HepG2 (cell line): ENCODE results near the gene ETV2. TPM values are rescaled to one million over a fixed set of nuclear protein-coding genes. Genes with fewer than 3 reads are reported as not detected.
"Not testable (repeated sequence)": the region's sequence is repeated elsewhere in the genome, so short reads cannot be mapped to it uniquely, and the experiment has no call there.

ENCODE experiments used
- ATAC-seq: fragments of 200-7000 bp; cut with Tn5 transposase; 3 replicates; pipeline ENCODE4 v1.9.1; 2020; ENCODE audit warnings: mild to moderate bottlenecking, moderate library complexity
- BruUV-seq: library from RNA; stranded (reverse); fragments of 400-500 nt; replicated peaks from 2 replicates; lab custom pipeline; 2021; lab: Mats Ljungman, UMichigan
- CTCF ChIA-PET: fragments of 300-600 bp; formaldehyde crosslinking; extraction: SDS; loops from one replicate; lab custom pipeline; 2021; ENCODE audit warnings: low total read pairs, inconsistent platforms, low intra/inter-chr PET ratio; lab: Yijun Ruan, JAX
- POLR2A ChIA-PET: fragments of 350-600 bp; sonication (Branson Sonifier 250); formaldehyde crosslinking; loops from one replicate; lab custom pipeline; 2020; ENCODE audit warnings: antibody characterized with exemption, inconsistent platforms; lab: Yijun Ruan, JAX
- DNase-seq: peaks from one replicate; pipeline ENCODE4 v3.0.0-alpha.2; 2015; ENCODE audit warnings: low spot score
- FAIRE-seq: peaks from 3 replicates; lab custom pipeline; 2011; peaks lifted over from hg19 to GRCh38; lab: Jason Lieb, UNC
- H2AFZ ChIP-seq: one replicate; pipeline ENCODE4 v1.6.1; 2011; ENCODE audit warnings: low read length, inconsistent platforms
- H3K27ac ChIP-seq: fragments of 300-600 bp; 3 replicates; pipeline ENCODE4 v1.8.0; 2011; ENCODE audit warnings: mixed run types, mild to moderate bottlenecking, mixed read lengths, low read length, inconsistent platforms; ENCODE audit not compliant: insufficient read depth; ENCODE audit errors: extremely low read length
- H3K27me3 ChIP-seq, 2 experiments: fragments of 200-600 bp in 1 of 2; 2 replicates in 1 of 2; 3 replicates in 1 of 2; pipeline versions ENCODE4 v1.6.0 to v1.8.0; 2011; ENCODE audit warnings: low read length in 2 of 2, mild to moderate bottlenecking in 2 of 2, moderate library complexity in 2 of 2, inconsistent platforms in 1 of 2; ENCODE audit not compliant: insufficient read depth in 2 of 2, control insufficient read depth in 1 of 2
- H3K36me3 ChIP-seq, 2 experiments: fragments of 200-600 bp in 1 of 2; replicated peaks in 1 of 2; 2 replicates in 1 of 2; 3 replicates in 1 of 2; pipeline versions ENCODE4 v1.5.1 to v1.8.0; 2011; ENCODE audit warnings: low read length in 2 of 2, inconsistent platforms in 1 of 2; ENCODE audit not compliant: insufficient read depth in 2 of 2, control insufficient read depth in 1 of 2
- H3K4me1 ChIP-seq: 2 replicates; pipeline ENCODE4 v1.5.1; 2012; ENCODE audit warnings: low read length, inconsistent platforms; ENCODE audit not compliant: insufficient read depth
- H3K4me2 ChIP-seq: 2 replicates; pipeline ENCODE4 v1.6.0; 2011; ENCODE audit warnings: low read depth, low read length, inconsistent platforms
- H3K4me3 ChIP-seq, 3 experiments: fragments of 200-600 bp in 1 of 3; sonication (generic), shearing (Covaris generic) in 1 of 3; replicated peaks in 1 of 3; 2 replicates each; pipeline ENCODE4 v1.5.1; 2011 to 2016; ENCODE audit warnings: low read length in 3 of 3, inconsistent platforms in 2 of 3, low read depth in 2 of 3, mild to moderate bottlenecking in 2 of 3, control low read depth in 1 of 3, mixed read lengths in 1 of 3; ENCODE audit not compliant: insufficient read depth in 1 of 3
- H3K79me2 ChIP-seq: one replicate; pipeline ENCODE4 v1.6.1; 2011; ENCODE audit warnings: low read length, inconsistent platforms; ENCODE audit not compliant: insufficient read depth
- H3K9ac ChIP-seq: 2 replicates; pipeline ENCODE4 v1.6.0; 2011; ENCODE audit warnings: mild to moderate bottlenecking, low read depth, low read length, inconsistent platforms; ENCODE audit not compliant: insufficient read depth
- H3K9me3 ChIP-seq: 2 replicates; pipeline ENCODE4 v1.5.1; 2012; ENCODE audit warnings: mild to moderate bottlenecking, low read length
- H4K20me1 ChIP-seq: 2 replicates; pipeline ENCODE4 v1.6.0; 2011; ENCODE audit warnings: inconsistent platforms, mild to moderate bottlenecking, low read length, moderate library complexity; ENCODE audit not compliant: insufficient read depth
- AGO2 ChIP-seq: fragments of 200-400 bp; formaldehyde crosslinking; optimal IDR thresholded peaks from 2 replicates; pipeline ENCODE3; 2017; ENCODE audit warnings: mild to moderate bottlenecking, low read depth, low read length, moderate library complexity
- ELF1 ChIP-seq: sonication (generic); formaldehyde crosslinking; IDR thresholded peaks from 2 replicates; pipeline ENCODE4 v1.4.0; 2020; ENCODE audit warnings: missing genetic modification reagents
- EP300 ChIP-seq, 3 experiments: sonication (generic) in 1 of 3; formaldehyde crosslinking in 1 of 3; IDR thresholded peaks; 2 replicates each; pipeline versions ENCODE4 v1.5.1 to v1.6.1; 2011 to 2020; ENCODE audit warnings: low read depth in 2 of 3, low read length in 2 of 3, borderline replicate concordance in 1 of 3, improper control_type of control experiment in 1 of 3, mild to moderate bottlenecking in 1 of 3, missing genetic modification reagents in 1 of 3, moderate library complexity in 1 of 3
- FOXK1 ChIP-seq: sonication (generic); formaldehyde crosslinking; IDR thresholded peaks from 2 replicates; pipeline ENCODE4 v1.4.0; 2020; ENCODE audit warnings: low read depth, missing genetic modification reagents, borderline replicate concordance
- GATAD2A ChIP-seq: IDR thresholded peaks from 2 replicates; pipeline ENCODE4 v1.6.1; 2016
- IKZF4 ChIP-seq: sonication (generic); formaldehyde crosslinking; IDR thresholded peaks from 2 replicates; pipeline ENCODE4 v1.5.1; 2020; ENCODE audit warnings: borderline replicate concordance, mild to moderate bottlenecking, low read depth, missing genetic modification reagents; ENCODE audit errors: not compliant biosample characterization
- NBN ChIP-seq: fragments of 450-650 bp; conservative IDR thresholded peaks from 2 replicates; pipeline ENCODE4 v1.6.1; 2017
- NFE2 ChIP-seq: sonication (generic); formaldehyde crosslinking; IDR thresholded peaks from 2 replicates; pipeline ENCODE4 v1.4.0; 2020; ENCODE audit warnings: missing genetic modification reagents
- PBX2 ChIP-seq: IDR thresholded peaks from 2 replicates; pipeline ENCODE4 v1.6.1; 2016; ENCODE audit warnings: control low read depth
- SMYD3 ChIP-seq: sonication (generic); formaldehyde crosslinking; IDR thresholded peaks from 2 replicates; pipeline ENCODE4 v1.8.1; 2023; ENCODE audit warnings: mild to moderate bottlenecking, missing genetic modification reagents
- SSRP1 ChIP-seq: IDR thresholded peaks from 2 replicates; pipeline ENCODE4 v1.6.1; 2016; ENCODE audit warnings: control low read depth
- TMF1 ChIP-seq: sonication (generic); formaldehyde crosslinking; IDR thresholded peaks from 2 replicates; pipeline ENCODE4 v1.8.1; 2022; ENCODE audit warnings: low read depth, missing genetic modification reagents
- ZKSCAN8 ChIP-seq: IDR thresholded peaks from 2 replicates; pipeline ENCODE4 v1.6.1; 2016; ENCODE audit warnings: borderline replicate concordance, missing genetic modification reagents, missing compliant biosample characterization
- ZNF121 ChIP-seq: sonication (generic); formaldehyde crosslinking; IDR thresholded peaks from 2 replicates; pipeline ENCODE4 v1.5.0; 2020; ENCODE audit warnings: mild to moderate bottlenecking, missing genetic modification reagents
- ZNF292 ChIP-seq: sonication (generic); formaldehyde crosslinking; IDR thresholded peaks from 2 replicates; pipeline ENCODE4 v1.8.1; 2022; ENCODE audit warnings: mild to moderate bottlenecking, low read depth, missing genetic modification reagents, borderline replicate concordance
- ZNF558 ChIP-seq: sonication (generic); formaldehyde crosslinking; IDR thresholded peaks from 2 replicates; pipeline ENCODE4 v1.9.0; 2022; ENCODE audit warnings: mild to moderate bottlenecking, missing genetic modification reagents, borderline replicate concordance
- ZNF772 ChIP-seq: sonication (generic); formaldehyde crosslinking; IDR thresholded peaks from 2 replicates; pipeline ENCODE4 v1.5.0; 2020; ENCODE audit warnings: mild to moderate bottlenecking, missing genetic modification reagents
- ZNF781 ChIP-seq: sonication (generic); formaldehyde crosslinking; IDR thresholded peaks from 2 replicates; pipeline ENCODE4 v1.5.1; 2020; ENCODE audit warnings: borderline replicate concordance, mild to moderate bottlenecking, missing genetic modification reagents; ENCODE audit errors: not compliant biosample characterization
- ZNF850 ChIP-seq: sonication (generic); formaldehyde crosslinking; conservative IDR thresholded peaks from 2 replicates; pipeline ENCODE4 v1.9.0; 2021; ENCODE audit warnings: mild to moderate bottlenecking, missing genetic modification reagents
- WGBS: methylation state at CpG from one replicate; pipeline ENCODE4 v1.1.6; 2017; ENCODE audit warnings: low lambda C conversion rate; 5-methylcytosine and 5-hydroxymethylcytosine counted together
- in situ Hi-C: cut with HindIII; loops from 2 replicates; pipeline ENCODE4 v1.10.0; 2017; ENCODE audit warnings: low pct_unique_long_range_greater_than_20kb; ENCODE audit not compliant: extremely low pct_ligation_motif_present
- intact Hi-C: fragments of 100-400 bp; cut with micrococcal nuclease; formaldehyde crosslinking; loops from one replicate; pipeline ENCODE4 v1.10.0; 2022; ENCODE audit not compliant: unreplicated experiment
- polyA plus RNA-seq, 8 experiments: library from polyadenylated mRNA; depleted of rRNA in 3 of 8; stranded (reverse) in 7 of 8; unstranded in 1 of 8; fragments of >200 nt; fragmentation: Illumina TruSeq in 4 of 8; extraction: Trizol in 4 of 8; gene quantifications; 2 replicates each; pipeline versions ENCODE4 v1.2.1 to v1.2.3, GENCODE V29; 2011 to 2016; ENCODE audit warnings: low read depth in 4 of 8, missing spikeins in 1 of 8, mixed read lengths in 1 of 8; ENCODE audit not compliant: insufficient read depth in 1 of 8
- total RNA-seq, 5 experiments: library from RNA; depleted of rRNA; stranded (reverse); fragments of >200 nt; fragmentation: Illumina TruSeq; extraction: Trizol; gene quantifications; 2 replicates each; pipeline ENCODE4 v1.2.3, GENCODE V29; 2016; ENCODE audit warnings: low read depth in 1 of 5

ETV2 gene
- total and polyA plus RNA-seq, 2 of the 13 experiments (the other 11 are each of a cell fraction or from before 2014, with no cell fraction given), result 0.07 to 0.20 TPM

- in situ Hi-C loops, result no loop called here
- TF ChIP-seq SMYD3 (CRISPR knock-in tag) (no peak), NFE2 (CRISPR knock-in tag) (no peak), ZNF772 (CRISPR knock-in tag) (no peak), AGO2 (no peak), TMF1 (no peak), NBN (no peak), EP300 (IDR thresholded peaks at IDR 0.05; ENCODE audit: low read depth in 2 of 2, low read length in 2 of 2) (no peak), EP300 (CRISPR knock-in tag; IDR thresholded peaks at IDR 0.05; ENCODE audit: borderline replicate concordance) (no peak), GATAD2A (CRISPR knock-in tag) (no peak), FOXK1 (CRISPR knock-in tag) (no peak), ZNF292 (CRISPR knock-in tag) (no peak), PBX2 (CRISPR knock-in tag) (no peak), ZNF781 (CRISPR knock-in tag) (no peak), ZNF121 (no peak), ZNF558 (no peak), SSRP1 (CRISPR knock-in tag) (no peak), ELF1 (CRISPR knock-in tag) (no peak), ZNF850 (CRISPR knock-in tag) (no peak), IKZF4 (CRISPR knock-in tag) (no peak), ZKSCAN8 (CRISPR knock-in tag) (no peak)
- H3K27ac ChIP-seq, result no peak overlapping the region
- no peaks in the 10 kb centered on the region; a peak in 1 of 5 replicates for H3K27me3 ChIP-seq
- H3K9ac ChIP-seq, result no peak overlapping the region
- FAIRE-seq (no peak), ATAC-seq (no peak), DNase-seq (no peak)
- no peak overlapping the region for H3K4me3 ChIP-seq
- H3K79me2 ChIP-seq, result peaks cover 21% of the 10 kb centered on the region
- BruUV-seq, result no TSS peak
- intact Hi-C loops, result no loop called here
- H3K36me3 ChIP-seq, result peaks cover 12 to 30% of the 10 kb centered on the region in 2 experiments; a peak in 4 of 5 replicates
- H3K4me2 ChIP-seq, result no peak overlapping the region
- H3K4me1 ChIP-seq, result peaks cover 40% of the 10 kb centered on the region
- no peak overlapping the region for H2AFZ ChIP-seq
- H4K20me1 ChIP-seq, result no peaks in the 10 kb centered on the region
- ChIA-PET CTCF (no interaction called here), POLR2A (no interaction called here)
- WGBS, result 98% methylated on average over 9 of the region's 9 CpGs
- H3K9me3 ChIP-seq, result no peaks in the 10 kb centered on the region
Measured at GRCh38 chr19:35650581-35650980, 9.0 kb downstream of the ETV2 start.

- POLR2A ChIA-PET, FAIRE-seq, BruUV-seq, H2AFZ ChIP-seq, H3K27me3 ChIP-seq, H3K9ac ChIP-seq, H3K27ac ChIP-seq, ATAC-seq, H3K9me3 ChIP-seq, DNase-seq, H4K20me1 ChIP-seq, in situ Hi-C loops, H3K4me3 ChIP-seq, intact Hi-C loops, H3K4me2 ChIP-seq, H3K79me2 ChIP-seq: not testable (repeated sequence)
- 93% methylated on average over 6 of the region's 6 CpGs for WGBS
- CTCF ChIA-PET, result interaction anchor here (0.6 kb wide), 1 partner anchor 62 kb away, joined by 3 read pairs; no protein-coding TSS in a partner anchor
- Histone ChIP-seq H3K36me3 (peaks cover 22 to 48% of the 10 kb centered on the region in 2 experiments), H3K4me1 (peaks cover 11% of the 10 kb centered on the region)
Measured at GRCh38 chr19:35654828-35655227, 13.3 kb downstream of the ETV2 start.
